ENCODE results near the gene GPR35.

GRCh38 chr2:240655931-240656886 lies 30.9 kb downstream of the GPR35 start:
- TF ChIP-seq CTCF (IDR thresholded peaks at IDR 0.05; ENCODE audit: low read depth, low read length) (no peak), EZH2phosphoT487 (IDR thresholded peaks at IDR 0.05; ENCODE audit: low read depth) (no peak)

All from OCI-LY3 (cell line).